Fibroblast of lung (primary cell): Measurements from ENCODE around the gene THPO.

Experiments used
- CTCF ChIP-seq, 2 donors: IDR thresholded peaks in 1 of 2; conservative IDR thresholded peaks in 1 of 2; 1 replicate in 1 of 2; 2 replicates in 1 of 2; pipeline ENCODE4 v1.5.1; 2011 to 2012; ENCODE audit warnings: low read length in 2 of 2, control low read depth in 1 of 2, inconsistent platforms in 1 of 2, low read depth in 1 of 2, mild to moderate bottlenecking in 1 of 2
- EZH2 ChIP-seq: IDR thresholded peaks from 2 replicates; pipeline ENCODE4 v1.5.1; 2012; ENCODE audit warnings: low read length, control low read depth, mild to moderate bottlenecking; ENCODE audit errors: missing control alignments

- TF ChIP-seq CTCF (conservative IDR thresholded peaks at IDR 0.05 in 1 of 2, IDR thresholded peaks at IDR 0.05 in 1 of 2; ENCODE audit: low read depth in 1 of 2, low read length in 2 of 2) (no peak), EZH2 (no peak)
Measured at GRCh38 chr3:184327171-184327570, 50.8 kb downstream of the THPO start.
